ENCODE data around the gene MTPN.

DNA sequence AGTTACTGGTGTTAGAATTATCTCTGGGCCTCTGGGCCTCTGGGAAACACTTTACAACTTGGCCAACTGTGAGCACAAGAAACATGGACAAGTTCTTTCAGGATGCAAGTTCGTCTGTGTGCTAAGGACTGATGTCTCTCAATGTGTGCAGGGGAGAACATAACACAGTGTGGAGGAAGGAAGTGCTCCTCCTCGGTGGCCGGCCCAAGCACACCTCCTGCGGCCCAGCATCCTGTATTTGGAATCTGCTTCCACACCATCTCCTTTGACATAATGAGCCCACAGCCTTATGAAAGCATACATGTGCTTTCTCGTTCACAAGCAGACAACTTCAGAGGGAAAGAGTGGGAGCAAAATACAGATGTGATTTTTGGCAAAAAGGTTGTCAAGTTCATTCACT, 59.0 kb downstream of the MTPN start:
- TF ChIP-seq, protein P1, sequence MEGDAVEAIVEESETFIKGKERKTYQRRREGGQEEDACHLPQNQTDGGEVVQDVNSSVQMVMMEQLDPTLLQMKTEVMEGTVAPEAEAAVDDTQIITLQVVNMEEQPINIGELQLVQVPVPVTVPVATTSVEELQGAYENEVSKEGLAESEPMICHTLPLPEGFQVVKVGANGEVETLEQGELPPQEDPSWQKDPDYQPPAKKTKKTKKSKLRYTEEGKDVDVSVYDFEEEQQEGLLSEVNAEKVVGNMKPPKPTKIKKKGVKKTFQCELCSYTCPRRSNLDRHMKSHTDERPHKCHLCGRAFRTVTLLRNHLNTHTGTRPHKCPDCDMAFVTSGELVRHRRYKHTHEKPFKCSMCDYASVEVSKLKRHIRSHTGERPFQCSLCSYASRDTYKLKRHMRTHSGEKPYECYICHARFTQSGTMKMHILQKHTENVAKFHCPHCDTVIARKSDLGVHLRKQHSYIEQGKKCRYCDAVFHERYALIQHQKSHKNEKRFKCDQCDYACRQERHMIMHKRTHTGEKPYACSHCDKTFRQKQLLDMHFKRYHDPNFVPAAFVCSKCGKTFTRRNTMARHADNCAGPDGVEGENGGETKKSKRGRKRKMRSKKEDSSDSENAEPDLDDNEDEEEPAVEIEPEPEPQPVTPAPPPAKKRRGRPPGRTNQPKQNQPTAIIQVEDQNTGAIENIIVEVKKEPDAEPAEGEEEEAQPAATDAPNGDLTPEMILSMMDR (IDR thresholded peaks at IDR 0.05; ENCODE audit: low read depth, low read length), result no peak
- no peak for TF ChIP-seq EZH2phosphoT487 (IDR thresholded peaks at IDR 0.05; ENCODE audit: low read depth)

Data from OCI-LY3 (cell line).